NOMO-1 treated with dmso at 0.1 percent for 144 hours (cell line): ENCODE data around the gene ZNF423.

Source experiments
- DNase-seq: peaks from one replicate; lab custom pipeline; 2025; ENCODE audit not compliant: unreplicated experiment; lab: John Stamatoyannopoulos, UW

The ZNF423 gene

DNA sequence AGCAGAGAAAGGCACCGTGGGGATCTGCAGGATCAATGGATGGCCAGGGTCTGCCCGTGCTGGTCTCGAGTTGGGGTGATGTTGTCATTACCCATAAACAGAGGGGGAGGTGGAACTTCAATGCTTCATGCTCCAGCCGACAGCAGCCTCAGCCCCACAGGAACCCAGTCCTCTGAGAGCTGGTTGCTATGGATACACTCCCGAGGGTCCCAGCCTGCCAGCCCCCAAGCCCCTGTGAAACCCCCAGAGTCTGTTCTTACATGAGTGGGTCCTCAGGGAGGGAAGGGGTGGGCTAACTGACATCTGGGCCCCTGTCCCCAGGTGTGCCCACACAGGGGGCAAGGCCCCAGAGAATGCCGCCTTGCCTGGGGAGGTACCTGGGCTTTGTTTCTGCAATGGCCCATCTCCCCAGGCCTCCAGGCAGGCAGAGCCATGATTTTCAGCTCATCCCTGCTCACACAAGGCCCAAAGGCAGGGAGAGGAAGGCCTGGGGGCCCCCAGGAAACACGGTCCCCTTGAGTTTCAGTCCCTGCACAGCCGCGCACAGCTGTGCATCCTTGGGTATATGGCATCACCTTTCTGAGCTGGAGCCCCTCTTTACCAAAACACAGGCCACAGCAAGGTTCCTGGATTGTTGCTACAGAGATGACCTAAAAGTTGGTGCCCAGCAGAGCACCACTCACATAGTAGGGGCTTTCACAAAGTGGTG lies 223.7 kb downstream of the ZNF423 start:
- DNase-seq = no peak

DNA sequence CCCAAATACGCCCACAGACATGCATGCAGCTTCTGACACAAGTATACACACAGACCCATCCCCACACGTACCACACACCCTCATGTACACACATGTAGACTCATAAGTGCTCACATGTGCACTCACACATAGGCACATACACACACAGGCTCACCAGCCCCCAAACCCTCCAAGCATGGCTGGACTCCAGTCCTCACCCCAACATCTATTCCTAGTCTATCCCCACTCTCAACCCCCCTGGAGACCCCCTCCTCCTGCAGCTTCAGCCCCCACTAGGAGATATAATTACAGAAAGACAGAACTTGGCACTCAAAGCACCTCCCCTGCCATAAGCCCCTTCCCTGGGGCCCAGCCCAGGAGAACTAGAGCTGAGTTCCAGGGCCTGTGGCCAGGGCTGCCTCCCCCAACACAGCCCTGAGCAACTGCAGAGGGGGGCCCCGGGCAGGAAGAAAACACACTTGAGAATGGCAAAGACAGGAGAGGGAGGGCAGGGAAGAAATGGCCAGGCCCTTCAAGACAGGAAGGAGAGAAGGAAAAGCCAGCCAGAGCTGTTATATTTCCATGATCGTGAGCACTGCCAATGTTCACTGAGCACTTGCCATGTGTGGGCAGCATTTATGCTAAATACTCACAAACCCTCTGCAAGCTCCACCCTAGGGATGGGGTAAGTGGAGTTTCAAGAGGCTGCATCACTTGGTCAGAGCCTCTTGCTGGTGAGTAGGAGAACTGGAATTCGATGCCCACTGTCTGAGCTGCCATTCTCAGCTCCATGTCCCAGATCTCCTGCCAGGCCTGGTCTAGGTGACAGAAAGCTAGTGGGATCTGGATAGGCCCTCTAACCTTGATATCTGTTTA lies 224.5 kb downstream of the ZNF423 start:
- no peak for DNase-seq

DNA sequence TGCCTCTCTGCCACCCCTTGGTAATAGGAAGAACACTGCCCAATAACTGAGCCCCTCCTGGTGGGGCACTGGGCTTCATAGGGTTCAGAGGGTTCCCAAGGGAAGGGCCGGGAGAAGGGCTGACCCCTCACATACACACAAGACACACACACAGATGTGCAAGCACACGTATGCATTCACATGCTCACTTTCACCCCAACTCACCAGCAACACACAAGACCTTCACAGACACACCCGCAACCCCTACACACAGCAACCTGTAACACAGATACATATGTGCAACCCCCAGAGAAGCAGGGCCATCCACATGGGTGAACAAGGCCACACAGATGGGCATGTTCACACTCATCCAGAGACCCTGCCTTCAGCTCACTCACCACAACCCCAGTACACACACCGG lies 225.1 kb downstream of the ZNF423 start:
- no peak for DNase-seq

DNA sequence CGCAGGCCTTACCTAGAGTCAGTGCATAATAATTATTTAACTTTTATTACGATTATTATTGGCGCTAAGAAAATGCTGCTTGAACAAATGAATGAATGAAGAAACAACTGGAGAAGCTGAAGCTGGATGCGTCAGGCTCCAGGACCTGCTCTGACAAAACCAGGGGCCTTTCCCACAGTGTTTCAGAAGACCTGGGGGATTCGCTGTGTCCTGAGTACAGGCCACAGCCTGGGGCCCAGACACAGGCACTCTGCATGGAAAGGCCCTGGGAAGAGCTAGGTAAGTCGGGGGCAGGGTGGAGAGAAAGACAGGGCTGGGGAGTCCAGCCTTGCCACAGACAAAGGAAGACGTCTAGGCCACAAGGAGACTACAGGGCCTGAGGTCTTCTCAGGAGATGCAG lies 226.1 kb downstream of the ZNF423 start:
- no peak for DNase-seq

DNA sequence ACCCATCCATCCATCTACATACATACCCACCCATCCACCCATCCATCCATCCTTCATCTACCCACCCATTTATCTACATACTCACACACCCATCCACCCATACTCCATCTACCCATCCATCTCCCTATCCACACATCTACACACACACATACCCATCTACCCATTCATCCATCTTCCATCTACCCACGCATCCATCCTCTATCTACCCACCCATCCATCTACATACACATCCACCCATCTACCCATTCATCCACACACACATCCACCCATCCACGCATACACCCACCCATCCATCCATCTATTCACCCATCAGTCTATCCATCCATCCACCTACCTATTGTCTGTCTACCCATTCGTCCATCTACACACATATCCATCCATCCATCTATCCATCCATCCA lies 227.8 kb downstream of the ZNF423 start:
- DNase-seq = no peak

DNA sequence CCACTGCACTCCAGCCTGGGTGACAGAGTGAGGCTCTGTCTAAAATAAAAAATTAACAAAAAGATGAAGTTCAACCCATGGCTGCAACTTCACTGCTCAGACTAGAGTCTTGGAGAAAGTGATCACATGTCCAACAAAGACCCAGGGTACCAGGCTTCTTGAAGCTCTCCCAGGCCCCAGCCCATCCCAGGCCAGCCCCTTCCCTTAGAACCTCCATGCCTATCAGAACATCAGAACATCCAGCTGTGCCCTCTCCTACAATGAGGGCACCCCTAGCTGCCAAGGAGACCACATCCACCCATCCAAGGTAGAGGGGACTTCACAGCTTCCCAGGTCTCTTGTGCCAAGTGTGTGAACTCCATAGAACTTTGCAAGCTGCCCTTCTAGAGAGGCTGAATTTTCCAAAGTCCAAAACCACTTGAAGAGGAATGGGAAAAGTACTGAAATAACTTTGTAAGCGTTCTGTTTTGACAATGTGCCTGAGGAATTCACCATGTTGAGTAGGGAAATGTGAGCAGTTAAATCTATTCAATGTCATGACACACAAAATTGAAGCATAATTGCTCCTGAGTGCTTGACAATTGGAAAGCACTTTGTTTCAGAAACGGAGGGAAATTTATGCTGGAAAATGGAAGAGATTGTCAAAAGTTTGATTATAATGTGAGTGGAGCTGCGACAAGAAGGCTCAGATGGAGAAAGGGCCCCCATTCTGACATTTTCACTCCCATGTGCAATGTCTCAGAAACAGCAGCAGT lies 230.4 kb downstream of the ZNF423 start:
- no peak for DNase-seq

DNA sequence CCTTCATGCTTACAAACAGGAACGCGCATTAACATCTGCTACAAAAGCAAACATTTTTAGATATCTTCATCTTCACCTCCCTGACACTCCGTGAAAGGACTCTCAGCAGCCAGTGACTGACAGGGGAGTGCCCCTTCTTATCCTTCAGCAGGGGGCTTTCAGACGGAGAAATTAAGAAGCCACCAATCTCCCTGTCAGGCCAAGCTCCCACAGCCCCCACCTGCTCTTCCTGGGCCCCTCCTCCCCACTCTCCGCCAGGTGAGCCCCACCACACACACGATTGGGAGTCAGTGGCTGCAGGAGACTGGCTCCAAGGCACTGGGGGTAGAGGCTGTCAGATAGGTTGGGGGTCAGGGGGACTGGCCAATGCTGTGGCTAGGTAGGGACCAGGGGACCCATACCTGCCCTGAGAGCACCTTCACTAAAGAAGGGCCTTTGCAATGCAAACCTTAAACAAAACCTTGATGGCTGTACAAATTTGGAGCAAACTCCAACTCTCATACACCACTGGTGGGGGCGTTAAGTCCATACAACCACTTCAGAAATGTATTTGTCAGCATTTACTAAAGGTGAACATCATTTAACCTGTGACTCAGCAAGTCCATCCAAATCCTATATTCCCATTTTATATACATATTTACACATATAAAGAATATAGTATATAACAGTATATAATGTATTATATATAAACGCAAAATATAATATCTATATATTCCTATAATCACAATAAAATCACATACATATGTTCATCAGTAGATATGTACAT lies 232.2 kb downstream of the ZNF423 start:
- DNase-seq = no peak

DNA sequence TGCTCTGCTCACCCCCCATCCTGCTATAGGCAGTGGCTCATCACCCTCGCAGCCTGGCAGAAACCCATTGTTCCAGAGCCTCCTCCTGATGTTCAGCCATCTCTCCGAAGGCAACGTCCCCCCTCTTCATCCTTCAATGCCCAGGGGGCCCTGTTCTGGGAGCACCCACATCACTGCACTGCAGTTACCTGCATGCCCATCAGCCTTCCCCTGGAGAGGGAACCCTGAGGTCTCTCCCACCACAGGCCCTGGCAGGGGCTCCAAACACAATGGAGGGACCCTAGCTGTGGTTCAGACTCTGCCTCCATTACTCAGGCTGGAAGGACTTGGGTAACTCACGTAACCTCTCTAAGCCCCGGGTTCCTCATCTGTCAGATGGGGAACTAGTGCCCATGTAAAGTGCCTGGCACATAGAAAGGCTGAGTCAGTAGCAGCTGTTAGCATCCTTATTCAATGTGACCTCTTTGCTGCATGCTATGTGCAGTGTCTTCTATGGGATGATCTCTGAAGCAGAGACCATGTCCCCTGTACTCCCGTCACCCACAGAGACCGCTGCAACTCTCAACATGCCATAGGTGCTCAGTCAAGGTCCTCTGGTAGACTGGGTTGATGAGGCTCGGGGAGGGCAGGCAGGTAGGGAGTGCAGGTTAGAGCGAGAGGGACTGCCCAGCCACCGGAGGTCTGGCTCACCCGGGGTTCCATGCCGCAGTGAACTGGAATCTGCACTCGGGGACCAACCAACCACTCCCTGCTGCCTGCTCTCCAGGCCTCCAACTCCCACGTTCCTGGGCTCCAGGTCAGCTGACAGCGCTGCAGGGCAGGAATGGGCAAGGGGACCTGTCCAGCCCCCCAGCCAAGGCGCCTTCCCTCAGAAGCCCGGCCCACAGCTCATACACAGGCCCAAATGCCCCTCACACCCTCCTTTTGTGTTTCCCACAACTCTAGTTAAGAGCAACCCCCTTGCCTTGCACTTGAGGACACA lies 233.2 kb downstream of the ZNF423 start:
- no peak for DNase-seq

DNA sequence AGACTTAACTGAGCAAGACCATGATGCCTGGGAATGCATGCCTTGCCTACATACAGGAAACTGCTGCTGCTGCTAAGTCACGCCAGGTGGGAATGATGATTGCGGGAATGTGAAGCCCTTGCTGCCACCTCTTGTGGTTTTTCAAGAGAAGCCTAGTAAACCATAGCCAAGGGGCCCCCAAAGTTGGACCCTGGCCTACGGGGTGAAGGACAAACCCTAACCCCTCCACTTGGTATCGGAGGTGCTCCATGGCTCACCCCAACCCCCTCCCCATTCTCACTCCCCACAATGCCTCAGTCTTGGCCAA lies 233.9 kb downstream of the ZNF423 start:
- DNase-seq = no peak

DNA sequence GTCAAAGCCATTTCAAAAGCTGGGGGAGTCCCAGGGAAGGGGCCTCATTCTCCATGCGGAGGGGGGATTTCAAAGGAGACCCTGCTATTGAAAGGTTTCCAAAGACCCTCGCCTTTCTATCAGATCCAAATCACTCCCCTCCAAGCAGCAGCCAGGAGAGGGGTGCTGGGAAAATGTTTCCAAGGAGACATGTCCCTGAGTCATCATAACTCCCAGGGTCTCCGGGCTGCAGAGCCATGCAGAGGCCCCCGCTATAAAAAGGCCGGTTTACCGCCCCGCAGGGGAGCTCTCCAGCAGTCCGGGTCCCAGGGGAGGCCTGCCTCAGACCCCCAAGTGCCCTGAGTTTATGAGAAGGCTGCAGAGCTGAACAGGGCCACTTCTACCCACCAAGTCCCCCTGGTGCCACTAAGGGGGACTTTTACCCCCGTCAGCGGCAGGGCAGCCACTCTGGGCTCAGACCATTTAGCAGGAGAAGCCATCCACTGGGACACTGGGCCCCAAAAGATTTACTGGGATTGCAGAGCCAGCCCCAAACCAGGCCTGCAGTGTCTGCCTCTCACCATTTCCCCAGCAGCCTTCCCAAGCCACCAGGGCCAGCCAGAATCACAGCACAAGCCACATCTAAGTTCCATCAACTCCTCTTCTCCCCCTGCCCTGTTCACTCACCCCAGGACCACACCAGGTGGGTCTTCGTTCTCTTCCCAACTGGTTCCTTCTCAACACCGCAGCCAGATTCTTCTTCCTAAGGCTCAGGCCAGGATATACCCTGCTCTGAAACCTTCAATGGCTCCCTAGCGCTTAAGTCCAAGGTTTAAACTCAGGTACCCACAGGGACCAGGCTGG lies 234.4 kb downstream of the ZNF423 start:
- DNase-seq = no peak

DNA sequence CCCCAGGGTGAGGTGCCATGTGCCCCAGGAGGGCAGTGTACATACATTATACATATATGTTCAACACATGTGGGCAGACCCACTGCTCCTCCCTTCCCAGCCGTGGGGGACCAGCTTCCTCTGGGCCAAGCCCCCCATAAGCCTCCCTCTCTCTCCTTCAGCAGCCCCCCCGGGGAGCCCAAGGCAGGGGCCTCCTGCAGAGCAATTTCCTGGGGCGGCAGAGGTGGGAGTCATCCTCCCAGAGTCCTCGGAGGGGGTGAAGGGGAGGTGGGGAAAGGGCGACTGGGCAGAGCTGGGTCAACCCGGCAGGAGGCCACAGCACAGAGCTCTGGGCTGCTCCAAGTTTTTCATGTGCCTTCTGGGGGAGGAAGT lies 235.1 kb downstream of the ZNF423 start:
- DNase-seq = no peak

DNA sequence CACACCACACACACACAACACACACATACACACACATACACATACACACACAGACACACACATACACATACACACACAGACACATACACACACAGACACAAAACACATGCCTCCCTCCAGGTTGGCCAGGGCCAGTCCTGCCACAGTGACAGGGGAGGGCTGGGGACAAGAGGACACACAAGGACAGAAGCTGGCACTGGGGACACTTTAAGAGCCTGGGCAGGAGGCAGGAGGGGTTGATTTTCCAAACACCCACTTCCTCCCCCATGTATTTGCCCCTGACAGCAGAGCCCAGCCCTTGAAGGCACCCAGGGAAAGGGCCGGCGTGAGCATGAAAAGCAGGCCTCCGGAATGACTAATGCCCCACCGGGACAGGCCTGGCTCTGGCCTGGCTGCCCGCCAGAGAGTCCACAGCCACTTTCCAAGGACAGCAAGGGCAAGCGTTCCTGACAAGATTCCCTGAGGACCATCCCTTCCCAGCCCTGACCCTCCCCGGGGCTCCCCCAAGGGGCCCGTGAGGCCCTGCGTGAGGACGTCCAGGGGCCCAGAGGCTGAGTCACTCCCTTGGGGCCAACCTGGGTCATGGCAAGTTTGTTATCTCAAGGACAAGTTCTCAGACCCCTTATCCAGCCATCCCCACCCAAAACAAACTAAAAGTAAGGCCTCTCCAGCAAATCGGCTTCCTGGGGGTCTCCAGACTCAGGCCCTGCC lies 235.6 kb downstream of the ZNF423 start:
- no peak for DNase-seq

DNA sequence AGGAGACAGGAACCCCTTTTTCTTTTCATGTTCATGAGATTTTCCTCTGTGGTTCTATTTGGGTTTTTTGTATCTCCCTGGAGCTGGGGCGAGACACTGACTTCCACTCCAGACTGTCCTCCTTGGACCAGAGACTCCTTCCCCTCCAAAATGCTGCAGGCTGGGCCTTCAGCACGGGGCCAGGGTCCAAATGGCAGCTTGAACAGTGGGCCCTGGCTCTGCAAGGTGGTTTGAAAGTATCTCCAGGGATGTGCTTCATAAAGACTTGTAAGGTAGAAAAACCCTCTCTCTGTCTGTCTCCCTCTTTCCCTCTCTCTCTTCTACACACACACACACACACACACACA lies 236.1 kb downstream of the ZNF423 start:
- no peak for DNase-seq

DNA sequence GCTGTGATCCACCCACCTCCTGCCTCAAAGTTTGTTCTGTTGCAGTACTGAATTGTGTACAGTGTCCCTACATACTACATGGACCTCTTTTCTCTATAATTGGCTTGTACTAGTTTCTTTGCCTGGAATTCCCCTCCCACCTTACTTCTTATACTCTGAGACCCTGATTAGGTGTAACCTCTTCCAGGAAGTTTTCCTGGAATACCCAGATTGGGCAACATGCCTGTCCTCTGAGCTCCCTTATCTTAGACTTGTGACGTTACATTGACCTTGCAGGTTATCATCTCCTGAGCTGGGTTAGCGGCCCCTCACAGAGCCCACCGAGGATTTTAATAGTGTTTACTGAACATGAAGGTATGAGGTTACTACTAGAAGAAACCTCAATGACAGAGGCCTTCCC lies 237.0 kb downstream of the ZNF423 start:
- no peak for DNase-seq

DNA sequence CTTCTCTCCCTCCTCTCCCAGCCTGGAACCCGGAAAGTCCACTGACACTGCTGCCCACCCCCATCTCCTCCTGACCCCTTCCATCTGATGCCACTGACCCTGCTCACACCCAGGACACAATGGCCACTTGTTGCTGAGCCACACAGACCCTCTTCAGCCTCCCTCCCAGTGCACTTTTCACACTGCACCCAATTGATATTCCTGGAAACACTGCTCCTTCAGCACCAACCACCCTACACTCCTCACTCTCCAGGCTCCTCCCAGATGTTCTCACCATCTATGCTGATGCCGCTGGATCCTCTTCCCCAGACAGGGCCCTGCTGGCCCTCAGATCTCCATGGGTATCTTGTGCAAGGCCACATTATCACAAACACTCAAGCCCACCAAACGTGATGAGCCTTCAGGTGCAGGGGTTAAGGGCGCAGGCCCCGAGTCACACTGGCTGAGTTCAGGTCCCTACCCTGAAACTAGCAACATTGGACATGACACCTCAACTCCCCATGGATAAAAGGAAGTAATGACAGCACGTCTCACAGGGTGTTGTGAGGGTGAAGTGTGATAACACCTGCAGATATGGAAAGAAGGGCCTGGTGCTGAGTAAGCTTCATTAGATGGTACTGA lies 238.1 kb downstream of the ZNF423 start:
- no peak for DNase-seq

DNA sequence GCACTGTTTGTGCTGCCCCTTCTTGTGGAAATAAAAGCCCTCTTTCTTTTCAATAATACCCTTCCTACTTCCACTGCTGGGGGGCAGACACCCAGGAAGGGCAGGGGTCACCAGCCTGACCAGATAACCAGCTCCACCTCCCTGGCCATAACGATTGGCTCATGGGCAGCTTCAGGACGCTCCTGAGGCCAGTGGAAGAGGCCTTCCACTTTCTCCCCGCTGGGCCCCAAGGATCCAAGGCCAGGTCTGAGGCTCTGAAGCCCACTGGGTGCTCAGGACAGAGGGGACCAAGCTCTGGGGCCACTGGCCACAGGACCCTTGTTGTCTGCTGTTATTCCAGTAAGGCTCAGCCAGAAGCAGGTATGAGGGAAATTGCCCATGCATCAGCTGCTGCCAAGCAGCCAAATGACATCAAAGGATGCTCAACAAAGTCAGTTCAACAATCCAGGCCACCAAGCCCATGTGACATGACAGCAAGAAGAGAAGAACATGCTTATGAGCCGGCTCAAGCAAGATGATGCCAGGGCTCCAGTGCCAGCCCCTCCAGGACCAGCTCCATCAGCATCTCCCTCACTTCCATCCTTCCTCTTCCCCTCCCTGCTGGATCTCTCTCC lies 238.8 kb downstream of the ZNF423 start:
- DNase-seq = no peak

DNA sequence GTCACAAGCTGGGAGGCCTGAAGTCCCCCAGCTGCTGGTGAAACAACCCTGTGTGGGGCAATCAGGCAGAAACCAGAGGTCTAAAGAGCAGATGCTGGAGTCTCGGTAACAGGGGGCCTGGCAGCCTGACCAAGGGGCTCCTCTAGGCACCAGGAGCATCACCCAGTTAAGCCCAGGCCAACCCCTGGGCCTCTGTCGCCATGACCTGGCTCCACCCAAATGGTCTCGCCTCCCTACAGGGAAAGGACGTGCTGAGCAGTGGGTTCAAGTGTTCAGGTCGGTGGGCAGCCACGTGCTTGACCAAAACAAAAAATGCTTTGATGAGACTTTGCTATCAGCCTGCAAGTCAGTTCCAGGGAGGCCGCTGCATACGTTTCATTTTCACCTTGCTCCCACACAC lies 240.3 kb downstream of the ZNF423 start:
- no peak for DNase-seq

DNA sequence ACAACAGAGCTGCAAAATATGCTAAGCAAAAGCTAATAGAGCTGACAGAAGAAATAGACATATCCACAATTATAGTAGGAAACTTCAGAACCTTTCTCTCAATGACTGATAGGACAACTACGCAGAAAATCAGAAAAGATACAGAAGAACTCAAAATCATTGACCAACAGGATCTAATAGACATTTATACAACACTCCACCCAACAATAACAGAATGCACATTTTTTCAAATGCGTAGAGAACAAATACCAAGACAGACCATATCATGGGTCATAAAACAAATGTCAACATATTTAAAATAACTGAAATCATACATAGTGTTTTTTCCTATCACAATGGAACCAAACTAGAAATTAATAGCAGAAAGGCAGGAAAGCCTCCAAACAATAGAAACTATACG lies 244.9 kb downstream of the ZNF423 start:
- no peak for DNase-seq
